HuH-7 (cell line): ENCODE data around the gene ATXN7L1.
"Not testable (repeated sequence)": the region's sequence is repeated elsewhere in the genome, so short reads cannot be mapped to it uniquely, and the experiment has no call there.

Source experiments
- DNase-seq: peaks from one replicate; pipeline ENCODE4 v3.0.0; 2011; ENCODE audit warnings: low spot score

Gene ATXN7L1

GRCh38 chr7:105857009-105857952 is 19.1 kb downstream of the ATXN7L1 start:
- no peak for DNase-seq

DNA sequence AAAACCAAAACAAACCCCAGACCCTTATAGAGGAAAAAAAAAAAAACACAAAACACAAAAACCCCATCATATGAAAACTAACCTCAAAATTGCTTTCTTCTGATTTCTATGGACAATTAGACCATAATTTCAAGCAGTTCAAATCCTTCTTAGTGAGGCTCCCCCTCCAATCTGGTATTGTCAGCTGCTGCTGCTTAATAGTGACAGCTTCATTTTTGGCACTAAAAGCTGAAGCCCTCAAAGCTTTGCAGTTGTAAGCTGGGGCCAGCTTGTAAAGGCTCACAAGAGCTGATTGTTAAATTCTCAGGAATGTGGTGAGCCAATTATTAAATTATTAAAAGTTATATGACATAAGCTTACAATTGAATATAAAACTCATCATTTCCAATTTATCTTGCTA is 21.9 kb downstream of the ATXN7L1 start:
- DNase-seq = no peak

- DNase-seq = no peak
Measured at GRCh38 chr7:105853931-105854419, 22.4 kb downstream of the ATXN7L1 start.

GRCh38 chr7:105851064-105851463 is 25.3 kb downstream of the ATXN7L1 start:
- no peak for DNase-seq

- DNase-seq = no peak
Measured at GRCh38 chr7:105849122-105849855, 27.1 kb downstream of the ATXN7L1 start.

DNA sequence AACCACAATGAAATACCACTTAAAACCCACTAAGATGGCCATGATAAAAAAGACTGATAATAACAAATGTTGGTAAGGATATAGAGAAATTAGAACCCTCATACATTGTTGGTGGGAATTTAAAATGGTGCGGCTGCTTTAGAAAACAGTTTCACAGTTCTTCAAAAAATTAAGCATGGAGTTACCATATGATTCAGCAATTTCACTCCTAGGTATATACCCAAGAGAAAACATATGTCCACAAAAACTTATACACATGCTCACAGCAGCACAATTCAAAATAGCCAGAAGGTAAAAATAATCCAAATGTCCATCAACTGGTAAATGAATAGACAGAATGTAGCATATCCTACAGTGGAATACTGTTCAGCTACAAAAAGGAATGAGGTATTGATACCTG is 30.0 kb downstream of the ATXN7L1 start:
- no peak for DNase-seq

DNA sequence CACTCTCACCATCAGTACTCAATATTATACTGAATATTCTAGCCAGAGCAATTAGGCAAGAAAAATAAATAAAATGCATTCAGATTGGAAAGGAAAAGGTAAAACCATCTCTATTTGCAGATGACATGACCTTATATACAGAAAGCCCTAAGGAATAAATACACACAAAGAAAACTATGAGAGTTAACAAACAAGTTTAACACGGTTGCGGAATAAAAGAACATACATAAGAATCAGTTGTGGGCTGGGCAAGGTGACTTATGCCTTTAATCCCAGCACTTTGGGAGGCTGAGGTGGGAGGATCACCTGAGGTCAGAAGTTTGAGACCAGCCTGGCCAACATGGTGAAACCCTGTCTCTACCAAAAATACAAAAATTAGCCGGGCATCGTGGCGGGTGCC is 31.7 kb downstream of the ATXN7L1 start:
- DNase-seq = not testable (repeated sequence)

GRCh38 chr7:105841866-105842265 is 34.5 kb downstream of the ATXN7L1 start:
- DNase-seq = no peak

DNA sequence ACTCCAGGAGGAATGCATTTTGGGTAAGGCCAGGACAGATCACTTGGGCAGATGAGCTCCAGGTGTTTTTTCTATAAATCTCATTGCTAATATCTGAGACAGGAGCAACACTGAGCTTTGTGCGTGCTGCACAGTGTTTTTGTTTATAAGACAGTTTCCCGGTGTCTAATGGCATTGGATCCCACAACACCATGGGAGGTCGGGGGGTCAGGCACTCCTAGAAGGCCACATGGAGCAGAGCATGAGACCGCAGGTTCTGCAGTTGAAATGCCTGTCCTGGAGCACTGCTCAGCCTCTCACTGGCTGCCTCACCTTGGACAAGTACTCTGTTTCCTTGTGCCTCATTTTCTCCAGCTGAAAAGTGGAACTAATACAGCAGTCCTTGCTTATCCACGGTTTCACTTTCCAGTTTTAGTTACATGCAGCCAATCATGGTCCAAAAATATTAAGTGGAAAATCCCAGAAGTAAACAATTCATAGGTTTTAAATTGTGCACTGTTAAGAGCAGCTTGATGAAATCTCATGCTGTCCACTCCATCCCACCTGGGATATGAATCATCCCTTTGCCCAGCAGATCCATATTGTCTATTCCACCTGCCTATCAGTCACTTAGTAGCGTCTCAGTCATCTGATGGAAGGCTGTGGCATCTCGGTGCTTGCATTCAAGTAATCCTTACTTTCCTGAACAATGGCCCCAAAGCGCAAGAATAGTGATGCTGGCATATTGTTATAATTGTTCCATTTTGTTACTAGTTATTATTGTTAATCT is 35.2 kb downstream of the ATXN7L1 start:
- DNase-seq = no peak

GRCh38 chr7:105839266-105839665 is 37.1 kb downstream of the ATXN7L1 start:
- DNase-seq = no peak

GRCh38 chr7:105838627-105839231 is 37.7 kb downstream of the ATXN7L1 start:
- no peak for DNase-seq

DNA sequence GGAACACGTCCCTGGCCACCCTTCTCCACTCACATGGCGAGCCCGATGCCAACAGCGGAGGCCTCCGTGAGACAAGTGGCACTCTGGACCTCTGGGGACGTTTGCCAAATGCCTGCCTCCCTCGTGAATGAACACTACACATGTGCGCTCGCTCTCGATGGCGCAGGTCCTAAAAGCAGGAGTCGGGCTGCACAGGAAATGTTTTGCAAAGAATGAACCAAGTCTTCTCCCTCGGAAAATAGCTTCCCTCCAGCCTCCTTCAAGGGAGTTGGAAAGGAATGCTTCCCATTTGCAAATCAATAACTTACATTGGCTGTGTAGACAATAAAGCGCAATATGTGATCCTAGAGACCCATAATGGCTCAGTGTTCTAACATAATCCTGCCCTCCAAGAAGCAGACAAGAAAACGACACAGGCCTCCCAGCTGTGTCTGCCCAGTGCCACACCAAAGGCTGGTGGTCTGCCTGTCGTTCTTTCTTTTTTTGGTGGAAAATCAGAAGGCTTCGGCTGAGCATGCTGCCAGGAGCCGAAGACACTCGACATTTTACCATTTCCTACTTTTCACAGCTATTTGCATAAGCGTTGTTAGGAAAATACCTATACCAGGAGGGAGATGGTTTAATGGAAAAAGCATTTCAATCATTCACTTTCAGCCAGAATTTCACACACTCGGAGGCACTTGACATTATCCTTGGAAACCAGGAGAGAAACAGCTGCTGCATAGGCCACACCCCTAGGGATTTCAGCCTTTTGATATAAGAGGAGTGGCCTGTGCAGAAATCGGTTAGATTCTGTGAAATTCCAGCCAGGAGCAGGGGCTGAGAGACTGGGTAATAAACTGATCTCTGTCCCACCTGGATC is 38.4 kb downstream of the ATXN7L1 start:
- no peak for DNase-seq

DNA sequence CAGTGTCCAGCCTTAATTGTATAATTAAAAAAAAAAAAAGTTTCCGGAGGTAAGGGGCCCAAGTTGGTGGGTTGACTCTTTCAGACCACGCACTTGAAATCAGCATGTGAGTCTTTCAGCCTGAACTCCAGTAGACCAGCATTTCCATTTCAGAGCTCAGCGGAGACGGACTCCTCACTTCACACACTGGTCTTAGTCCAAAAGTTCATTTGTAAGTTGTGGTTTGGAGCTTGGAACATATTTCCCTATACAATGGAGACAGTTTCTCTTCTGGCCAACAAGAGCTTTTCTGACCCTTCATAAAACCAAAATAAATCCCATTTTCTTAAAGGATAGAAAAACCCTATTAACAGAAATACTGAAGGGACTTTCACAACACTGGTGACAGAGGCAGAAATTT is 41.0 kb downstream of the ATXN7L1 start:
- no peak for DNase-seq

DNA sequence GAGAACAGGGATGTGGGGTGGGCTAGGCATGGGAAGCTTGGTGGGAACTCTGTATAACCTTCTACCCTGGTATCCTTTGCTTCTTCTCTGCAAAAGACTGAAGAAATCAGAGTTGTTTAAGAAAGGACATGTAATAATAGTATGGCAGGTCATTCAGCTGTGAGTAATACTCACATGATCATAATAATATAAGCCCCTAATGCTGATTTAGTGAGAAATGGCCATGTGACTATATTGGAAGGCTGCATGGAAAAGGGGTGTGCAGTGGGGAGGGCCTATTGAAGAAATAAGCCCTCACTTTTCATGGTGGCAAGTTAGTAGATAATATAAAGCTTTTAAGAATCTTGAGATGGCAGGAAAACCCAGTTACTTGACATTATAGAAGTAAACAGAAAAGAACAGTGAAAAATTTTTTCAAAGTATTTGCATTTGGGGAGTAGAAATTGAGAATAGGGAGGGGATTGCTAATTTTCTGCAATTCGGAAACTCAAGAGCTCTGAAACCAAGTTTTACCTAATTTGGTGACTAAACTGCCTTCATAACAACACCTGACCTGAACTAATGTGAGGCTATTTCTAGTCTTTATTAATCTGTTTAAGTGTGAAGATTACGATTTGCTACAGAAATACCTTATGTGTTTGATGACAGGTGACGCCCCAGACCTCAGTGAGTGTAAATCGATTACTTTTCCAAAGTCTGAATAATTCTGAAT is 44.4 kb downstream of the ATXN7L1 start:
- DNase-seq = no peak

DNA sequence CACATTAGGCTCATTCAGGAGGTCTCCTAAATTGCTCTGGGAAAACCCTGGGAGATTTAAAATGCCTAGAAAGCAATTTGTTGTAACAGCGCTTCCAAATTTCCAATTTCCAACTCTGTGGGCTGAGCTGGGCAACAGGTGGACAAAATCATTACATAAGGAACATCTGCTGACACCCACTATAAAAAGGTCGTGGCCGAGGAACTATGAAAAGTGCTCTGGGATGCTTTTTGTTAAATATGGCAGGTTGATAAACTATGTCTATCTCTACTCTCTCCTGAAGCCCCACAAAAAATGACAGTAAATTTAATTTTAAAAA is 45.1 kb downstream of the ATXN7L1 start:
- no peak for DNase-seq

DNA sequence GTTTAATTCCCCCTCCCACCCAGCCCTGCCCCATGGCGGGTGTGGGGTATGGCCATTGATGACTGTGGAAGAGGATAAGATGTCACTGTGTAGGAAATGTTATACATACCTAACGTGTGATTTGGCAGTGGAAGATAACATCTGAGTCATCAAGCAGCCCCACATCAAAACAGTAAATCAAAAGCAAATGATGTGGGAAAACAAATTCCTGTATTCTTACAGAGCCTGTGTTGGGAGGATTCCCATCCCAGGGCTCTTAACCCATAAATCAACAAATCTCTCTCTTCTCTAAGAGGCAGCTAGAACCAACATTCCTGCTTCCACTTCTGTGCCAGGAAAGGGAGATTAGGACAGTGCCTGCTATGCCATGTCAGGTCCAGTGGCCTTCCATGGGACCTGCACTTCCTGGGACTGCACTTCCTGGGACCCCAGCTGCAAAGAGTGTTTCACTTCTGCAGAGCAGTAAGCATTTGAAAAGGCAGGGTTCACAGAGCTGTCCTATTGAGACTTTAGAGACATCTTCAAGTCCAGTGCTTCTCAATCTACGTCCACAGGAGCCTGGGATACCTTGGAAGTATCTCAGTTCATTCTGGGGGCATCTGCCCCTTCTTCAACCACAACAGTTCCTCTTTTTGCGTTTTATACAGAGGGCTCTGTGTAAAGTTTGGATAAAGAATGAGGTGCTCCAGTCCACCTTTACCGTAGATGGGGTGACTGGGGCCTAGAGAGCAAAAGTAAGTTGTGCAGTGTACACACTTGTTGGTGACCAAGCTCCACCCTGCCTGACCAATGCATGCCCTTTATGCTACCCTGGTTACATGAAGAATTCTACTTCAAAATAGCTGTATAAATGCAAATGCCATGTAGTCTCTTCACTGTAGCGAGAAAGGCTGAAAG is 45.7 kb downstream of the ATXN7L1 start:
- DNase-seq = no peak

DNA sequence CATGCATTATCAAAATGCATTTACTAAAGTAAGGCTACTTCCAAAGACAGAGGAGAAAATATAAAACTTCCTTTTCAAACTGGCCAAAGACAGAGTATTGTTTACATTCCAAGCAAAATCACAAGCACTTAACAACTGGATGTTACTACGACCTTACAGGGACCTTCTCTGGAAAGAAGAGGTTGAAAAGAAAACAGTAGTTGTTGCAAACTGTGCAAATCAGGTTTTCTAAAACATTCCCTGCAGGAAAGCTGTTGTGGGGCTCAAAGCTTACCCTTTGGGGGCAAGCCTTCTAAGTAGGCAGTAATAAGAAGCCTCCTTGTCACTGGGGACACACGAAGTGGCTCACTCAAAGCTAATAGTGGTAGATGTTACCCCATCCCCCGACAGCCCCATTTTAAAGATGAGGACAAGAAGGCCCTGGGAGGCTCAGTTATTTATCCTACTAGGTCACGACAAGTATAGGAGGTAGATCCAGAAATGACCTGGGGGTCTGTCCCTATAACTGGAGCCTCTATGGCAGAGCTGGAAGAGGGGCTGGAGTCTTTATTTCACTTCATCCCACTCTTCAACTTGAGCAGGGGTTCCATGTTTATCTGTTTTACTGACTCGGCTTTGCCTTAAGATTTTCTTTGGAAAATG is 46.6 kb downstream of the ATXN7L1 start:
- no peak for DNase-seq

DNA sequence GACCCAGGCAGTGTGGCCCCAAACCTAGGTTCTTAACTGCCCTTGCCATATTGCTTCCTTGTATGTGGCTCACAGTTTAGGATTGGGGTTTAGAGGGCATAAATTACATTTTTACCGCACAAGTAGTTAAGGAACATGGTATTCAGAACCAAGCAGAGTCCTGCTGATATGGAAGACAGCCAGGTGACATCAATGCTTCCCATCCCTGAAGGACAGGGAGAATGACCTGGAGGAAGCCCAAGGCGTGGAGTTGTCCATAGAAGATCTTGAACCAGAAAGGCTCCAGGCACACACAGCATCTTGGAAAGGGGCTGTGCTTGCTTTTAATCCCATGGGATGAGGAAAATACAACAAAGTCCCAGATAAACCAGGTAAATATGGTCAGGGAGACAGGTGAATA is 48.3 kb downstream of the ATXN7L1 start:
- no peak for DNase-seq
